Measurements from ENCODE around the gene UBC. TPM values are rescaled to one million over a fixed set of nuclear protein-coding genes. Genes with fewer than 3 reads are reported as not detected.

The UBC gene
- total RNA-seq, 1 donor from 2014 or later = 1,249 TPM

DNA sequence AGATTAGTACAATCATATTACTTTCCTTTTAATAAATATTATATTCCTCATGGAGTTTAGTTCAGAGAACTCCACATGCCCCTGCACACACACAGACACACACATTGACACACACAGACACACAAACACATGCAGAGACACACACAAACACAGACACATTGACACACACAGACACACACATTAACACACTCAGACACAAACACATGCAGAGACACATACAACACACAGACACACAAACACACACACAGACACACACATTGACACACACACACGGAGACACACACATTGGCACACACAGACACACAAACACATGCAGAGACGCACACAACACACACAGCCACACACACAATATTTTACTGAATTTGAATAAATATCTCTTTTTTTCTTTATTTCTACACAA, 38.3 kb downstream of the UBC start:
- no peaks in the 10 kb centered on the region for H3K36me3 Mint-ChIP-seq (ENCODE audit: unreplicated experiment)
- no peak for DNase-seq (ENCODE audit: extremely low spot score, unreplicated experiment)
- no peaks in the 10 kb centered on the region for H3K9me3 Mint-ChIP-seq (ENCODE audit: unreplicated experiment)
- H3K27me3 Mint-ChIP-seq (ENCODE audit: unreplicated experiment) = peaks cover 2% of the 10 kb centered on the region
- H3K27ac Mint-ChIP-seq (ENCODE audit: unreplicated experiment) = no peak overlapping the region
- TF ChIP-seq, protein P1, sequence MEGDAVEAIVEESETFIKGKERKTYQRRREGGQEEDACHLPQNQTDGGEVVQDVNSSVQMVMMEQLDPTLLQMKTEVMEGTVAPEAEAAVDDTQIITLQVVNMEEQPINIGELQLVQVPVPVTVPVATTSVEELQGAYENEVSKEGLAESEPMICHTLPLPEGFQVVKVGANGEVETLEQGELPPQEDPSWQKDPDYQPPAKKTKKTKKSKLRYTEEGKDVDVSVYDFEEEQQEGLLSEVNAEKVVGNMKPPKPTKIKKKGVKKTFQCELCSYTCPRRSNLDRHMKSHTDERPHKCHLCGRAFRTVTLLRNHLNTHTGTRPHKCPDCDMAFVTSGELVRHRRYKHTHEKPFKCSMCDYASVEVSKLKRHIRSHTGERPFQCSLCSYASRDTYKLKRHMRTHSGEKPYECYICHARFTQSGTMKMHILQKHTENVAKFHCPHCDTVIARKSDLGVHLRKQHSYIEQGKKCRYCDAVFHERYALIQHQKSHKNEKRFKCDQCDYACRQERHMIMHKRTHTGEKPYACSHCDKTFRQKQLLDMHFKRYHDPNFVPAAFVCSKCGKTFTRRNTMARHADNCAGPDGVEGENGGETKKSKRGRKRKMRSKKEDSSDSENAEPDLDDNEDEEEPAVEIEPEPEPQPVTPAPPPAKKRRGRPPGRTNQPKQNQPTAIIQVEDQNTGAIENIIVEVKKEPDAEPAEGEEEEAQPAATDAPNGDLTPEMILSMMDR (IDR thresholded peaks at IDR 0.05) = no peak
- no peaks in the 10 kb centered on the region for H3K4me1 Mint-ChIP-seq (ENCODE audit: unreplicated experiment)
- no peak overlapping the region for H3K4me3 Mint-ChIP-seq (ENCODE audit: unreplicated experiment)

DNA sequence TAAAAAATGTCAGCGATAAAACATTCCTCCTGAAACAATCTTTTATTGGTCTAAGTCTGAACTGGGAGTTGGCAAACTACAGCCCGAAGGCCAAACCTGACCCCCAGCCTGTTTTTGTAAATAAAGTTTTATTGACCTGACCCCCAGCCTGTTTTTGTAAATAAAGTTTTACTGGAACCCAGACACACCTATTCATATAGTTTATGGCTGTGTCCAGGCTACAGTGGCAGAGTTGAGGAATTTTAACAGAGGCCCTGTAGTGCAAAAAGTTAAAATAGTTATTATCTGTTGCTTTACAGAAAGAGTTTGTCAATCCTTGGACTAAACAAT, 38.7 kb downstream of the UBC start:
- DNase-seq (ENCODE audit: extremely low spot score, unreplicated experiment) = no peak
- H3K36me3 Mint-ChIP-seq (ENCODE audit: unreplicated experiment) = no peaks in the 10 kb centered on the region
- TF ChIP-seq, protein P1 (IDR thresholded peaks at IDR 0.05) = no peak
- H3K9me3 Mint-ChIP-seq (ENCODE audit: unreplicated experiment) = no peaks in the 10 kb centered on the region
- no peak overlapping the region for H3K27ac Mint-ChIP-seq (ENCODE audit: unreplicated experiment)
- H3K4me3 Mint-ChIP-seq (ENCODE audit: unreplicated experiment) = no peak overlapping the region
- peaks cover 2% of the 10 kb centered on the region for H3K27me3 Mint-ChIP-seq (ENCODE audit: unreplicated experiment)
- H3K4me1 Mint-ChIP-seq (ENCODE audit: unreplicated experiment) = no peaks in the 10 kb centered on the region

DNA sequence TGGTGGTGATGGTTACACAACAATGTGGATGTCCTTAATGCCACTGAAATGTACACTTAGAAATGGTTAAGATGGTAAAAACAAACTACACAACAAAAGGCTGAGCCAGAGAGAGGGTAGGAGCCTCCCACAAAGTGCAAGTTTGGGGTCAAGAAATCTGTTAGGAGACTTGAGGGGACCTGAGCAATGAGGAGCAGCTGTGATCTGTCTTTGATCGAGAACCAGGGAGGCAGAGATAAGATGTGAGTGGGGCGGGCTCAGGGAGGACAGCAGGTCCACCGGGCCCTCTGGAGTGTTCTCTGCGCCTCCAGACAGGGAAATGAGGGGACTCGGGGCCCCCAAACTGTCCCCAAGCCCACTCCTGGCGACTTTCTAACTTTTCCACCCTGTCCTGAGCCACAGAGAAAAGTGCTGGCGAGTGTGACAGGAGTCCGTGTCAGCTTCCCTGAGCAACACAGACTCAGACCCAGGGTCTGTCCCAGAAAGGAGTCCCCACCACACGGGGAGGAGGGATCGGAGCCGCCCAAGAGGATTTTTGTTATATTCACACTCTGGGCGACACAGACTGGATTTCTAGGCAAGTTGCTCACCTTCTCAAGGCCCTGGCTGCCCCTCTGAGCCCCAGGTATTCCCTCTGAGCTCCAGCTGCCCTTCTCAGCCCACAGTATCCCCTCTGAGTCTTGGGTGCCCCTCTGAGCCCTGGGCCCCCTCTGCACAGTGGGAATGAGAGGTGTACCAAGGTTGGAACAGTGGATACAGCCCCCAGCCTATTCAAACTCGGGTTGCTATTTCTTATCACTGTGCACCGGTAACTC, 39.3 kb downstream of the UBC start:
- Mint-ChIP-seq H3K4me3 (ENCODE audit: unreplicated experiment) (no peak overlapping the region), H3K36me3 (ENCODE audit: unreplicated experiment) (no peaks in the 10 kb centered on the region), H3K27me3 (ENCODE audit: unreplicated experiment) (peaks cover 2% of the 10 kb centered on the region), H3K27ac (ENCODE audit: unreplicated experiment) (no peak overlapping the region), H3K4me1 (ENCODE audit: unreplicated experiment) (no peaks in the 10 kb centered on the region), H3K9me3 (ENCODE audit: unreplicated experiment) (no peaks in the 10 kb centered on the region)
- TF ChIP-seq, protein P1 (IDR thresholded peaks at IDR 0.05) = no peak
- DNase-seq (ENCODE audit: extremely low spot score, unreplicated experiment) = no peak

DNA sequence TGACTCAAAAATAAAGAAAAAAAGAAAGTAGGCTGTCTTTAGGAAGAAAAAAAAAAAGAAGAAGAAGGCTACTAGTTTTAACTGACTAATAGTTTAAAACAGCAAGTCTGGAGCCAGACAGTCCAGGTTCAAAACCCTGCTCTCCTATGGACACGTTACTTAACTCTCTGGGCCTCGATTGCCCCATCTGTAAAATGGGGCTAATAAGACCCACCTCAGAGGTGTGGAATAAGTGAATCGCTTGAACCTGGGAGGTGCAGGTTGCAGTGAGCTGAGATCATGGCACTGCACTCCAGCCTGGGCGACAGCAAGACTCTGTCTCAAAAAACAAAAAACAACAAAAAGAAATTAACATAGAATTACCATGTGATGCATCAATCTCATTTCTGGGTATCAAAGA, 40.3 kb downstream of the UBC start:
- no peaks in the 10 kb centered on the region for H3K9me3 Mint-ChIP-seq (ENCODE audit: unreplicated experiment)
- DNase-seq (ENCODE audit: extremely low spot score, unreplicated experiment) = no peak
- no peaks in the 10 kb centered on the region for H3K36me3 Mint-ChIP-seq (ENCODE audit: unreplicated experiment)
- no peak overlapping the region for H3K4me3 Mint-ChIP-seq (ENCODE audit: unreplicated experiment)
- TF ChIP-seq, protein P1 (IDR thresholded peaks at IDR 0.05) = no peak
- peaks cover 3% of the 10 kb centered on the region for H3K4me1 Mint-ChIP-seq (ENCODE audit: unreplicated experiment)
- peaks cover 2% of the 10 kb centered on the region for H3K27me3 Mint-ChIP-seq (ENCODE audit: unreplicated experiment)
- no peak overlapping the region for H3K27ac Mint-ChIP-seq (ENCODE audit: unreplicated experiment)

DNA sequence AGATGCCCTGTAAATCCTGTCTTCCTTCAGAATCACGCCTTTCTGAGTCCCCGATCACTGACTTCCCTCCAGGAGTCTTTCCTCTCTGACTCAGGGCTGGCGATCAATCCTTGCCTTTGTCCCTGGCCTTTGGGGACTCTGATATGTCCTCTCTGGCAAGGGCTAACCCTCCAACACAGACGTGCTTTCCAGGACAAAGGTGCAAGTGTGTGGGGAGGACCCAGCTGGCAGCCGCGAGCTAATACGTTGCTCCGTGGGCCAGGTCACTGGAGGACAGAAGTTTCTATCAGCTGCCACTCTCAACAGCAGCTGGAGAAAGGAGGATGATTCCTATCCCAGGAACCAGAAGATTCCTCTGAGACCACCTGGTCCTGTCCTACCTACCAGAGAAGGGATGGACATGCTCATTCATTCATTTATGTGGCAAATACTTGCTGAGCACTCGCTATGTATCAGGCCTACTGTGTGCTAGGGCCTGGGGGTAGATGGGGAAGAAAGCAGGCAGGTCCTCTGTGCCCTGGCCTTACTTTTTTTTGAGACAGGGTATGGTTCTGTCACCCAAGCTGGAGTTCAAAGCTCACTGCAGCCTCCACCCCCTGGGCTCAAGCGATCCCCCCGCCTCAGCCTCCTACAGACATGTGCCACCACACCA, 42.3 kb downstream of the UBC start:
- TF ChIP-seq, protein P1 (IDR thresholded peaks at IDR 0.05) = no peak
- H3K4me3 Mint-ChIP-seq (ENCODE audit: unreplicated experiment) = no peak overlapping the region
- peaks cover 3% of the 10 kb centered on the region for H3K4me1 Mint-ChIP-seq (ENCODE audit: unreplicated experiment)
- no peak for DNase-seq (ENCODE audit: extremely low spot score, unreplicated experiment)
- no peak overlapping the region for H3K27ac Mint-ChIP-seq (ENCODE audit: unreplicated experiment)
- H3K36me3 Mint-ChIP-seq (ENCODE audit: unreplicated experiment) = no peaks in the 10 kb centered on the region
- no peaks in the 10 kb centered on the region for H3K9me3 Mint-ChIP-seq (ENCODE audit: unreplicated experiment)
- H3K27me3 Mint-ChIP-seq (ENCODE audit: unreplicated experiment) = peaks cover 2% of the 10 kb centered on the region
